ES-I3 (cell line): ENCODE data around the gene SLC38A10.

Experiments
- H3K36me3 ChIP-seq: 2 replicates; pipeline ENCODE4 v1.6.1; 2013; ENCODE audit warnings: mild to moderate bottlenecking, low read length, control low read depth, moderate library complexity; ENCODE audit not compliant: insufficient read depth
- H3K4me1 ChIP-seq: 2 replicates; pipeline ENCODE4 v1.6.1; 2013; ENCODE audit warnings: mild to moderate bottlenecking, control low read depth, low read length; ENCODE audit not compliant: insufficient read depth
- H3K9ac ChIP-seq: 2 replicates; pipeline ENCODE4 v1.6.1; 2013; ENCODE audit warnings: low read depth, mild to moderate bottlenecking, low read length, moderate library complexity
- H3K9me3 ChIP-seq: 2 replicates; pipeline ENCODE4 v1.6.1; 2013; ENCODE audit warnings: mild to moderate bottlenecking, low read length, moderate library complexity; ENCODE audit not compliant: control insufficient read depth, insufficient read depth

Gene SLC38A10

DNA sequence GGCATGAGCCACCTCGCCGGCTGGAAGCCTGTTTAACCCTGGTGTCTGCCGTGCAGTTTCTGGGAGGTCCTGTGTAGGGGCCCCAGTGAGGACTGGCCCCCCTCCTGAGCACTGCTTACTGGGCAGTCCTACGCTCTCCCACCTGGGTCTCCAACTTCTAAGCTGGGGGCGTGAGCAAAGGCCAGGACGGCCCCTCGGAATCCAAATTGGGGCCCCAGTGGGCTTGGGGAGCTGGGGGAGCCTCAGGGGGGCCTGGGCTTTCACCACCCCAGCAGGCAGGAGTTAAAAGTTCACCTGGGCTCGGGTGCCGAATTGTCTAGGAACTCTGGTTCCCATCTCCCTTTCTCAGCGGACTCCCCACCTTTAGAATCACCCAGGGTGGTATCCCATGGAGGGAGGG is 7.2 kb upstream of the SLC38A10 start:
- peaks cover 3% of the 10 kb centered on the region; the same call in 1 of the 2 replicates for H3K4me1 ChIP-seq
- H3K36me3 ChIP-seq = no peaks in the 10 kb centered on the region
- no peak overlapping the region for H3K9ac ChIP-seq
- H3K9me3 ChIP-seq = no peaks in the 10 kb centered on the region

DNA sequence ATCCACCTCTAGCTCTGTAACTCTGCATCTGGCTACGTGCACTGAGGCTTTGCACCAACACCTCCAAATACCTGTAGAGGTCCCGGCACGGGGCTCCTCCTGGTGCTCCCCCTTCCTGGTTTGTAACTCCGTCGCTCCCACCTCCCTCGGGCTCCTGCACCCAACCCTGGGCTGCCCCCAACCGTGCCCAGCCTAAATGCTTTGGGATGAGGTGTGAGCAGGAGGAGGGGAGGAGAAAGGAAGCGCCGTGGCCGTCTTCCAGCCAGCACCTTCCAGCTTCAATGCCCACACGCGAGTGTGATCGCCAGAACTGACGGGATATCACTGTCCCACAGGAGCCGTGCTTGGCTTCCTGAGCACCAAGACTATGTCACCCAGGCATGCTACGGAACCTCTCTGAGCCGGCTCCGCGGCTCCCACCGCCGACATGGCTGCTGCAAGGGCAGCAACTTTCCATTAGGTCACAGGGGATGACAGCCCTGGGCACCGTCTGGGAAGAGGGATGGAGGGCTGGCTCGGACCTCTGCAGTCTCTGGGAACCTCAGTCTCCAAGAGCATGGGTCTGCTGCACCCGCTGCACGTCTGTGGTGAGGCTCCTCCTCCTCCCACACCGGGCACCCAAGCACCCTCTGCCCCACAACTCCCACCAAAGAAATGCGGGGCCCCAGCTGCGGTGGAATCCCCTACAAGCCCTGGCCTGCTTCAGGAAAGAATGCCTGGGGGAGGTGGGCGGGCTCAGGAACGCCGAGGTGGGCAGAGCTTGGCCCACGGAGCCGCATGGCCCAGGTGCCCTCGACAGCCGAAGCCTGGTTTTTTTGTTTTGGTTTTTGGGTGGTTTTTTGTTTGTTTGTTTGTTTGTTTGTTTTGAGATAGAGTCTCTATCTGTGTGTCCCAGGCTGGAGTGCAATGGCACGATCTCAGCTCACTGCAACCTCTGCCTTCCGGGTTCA is 6.4 kb upstream of the SLC38A10 start:
- peaks cover 3% of the 10 kb centered on the region; the same call in 1 of the 2 replicates for H3K4me1 ChIP-seq
- no peak overlapping the region for H3K9ac ChIP-seq
- no peaks in the 10 kb centered on the region for H3K9me3 ChIP-seq
- H3K36me3 ChIP-seq = no peaks in the 10 kb centered on the region

DNA sequence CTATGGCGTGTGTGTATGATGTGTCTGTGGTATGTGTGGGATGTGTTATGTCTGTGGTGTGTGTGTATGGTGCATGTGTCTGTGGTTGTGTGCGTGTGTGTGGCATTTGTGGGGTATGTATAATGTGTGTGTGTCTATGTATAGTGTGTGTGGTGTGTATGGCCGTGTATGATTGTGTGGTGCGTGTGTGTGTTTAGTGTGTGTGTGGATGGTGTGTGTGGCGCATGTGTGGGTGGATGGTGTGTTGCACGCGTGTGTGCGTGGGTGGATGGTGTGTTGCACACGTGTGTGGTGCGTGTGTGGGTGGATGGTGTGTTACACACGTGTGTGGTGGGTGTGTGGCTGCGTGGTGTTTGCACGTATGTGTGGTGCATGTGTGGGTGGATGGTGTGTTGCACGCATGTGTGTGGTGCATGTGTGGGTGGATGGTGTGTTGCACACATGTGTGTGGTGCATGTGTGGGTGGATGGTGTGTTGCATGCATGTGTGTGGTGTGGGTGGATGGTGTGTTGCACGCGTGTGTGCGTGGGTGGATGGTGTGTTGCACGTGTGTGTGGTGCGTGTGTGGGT is 5.6 kb upstream of the SLC38A10 start:
- Histone ChIP-seq H3K9me3 (no peaks in the 10 kb centered on the region), H3K9ac (no peak overlapping the region), H3K4me1 (peaks cover 3% of the 10 kb centered on the region; the same call in 1 of the 2 replicates), H3K36me3 (no peaks in the 10 kb centered on the region)

DNA sequence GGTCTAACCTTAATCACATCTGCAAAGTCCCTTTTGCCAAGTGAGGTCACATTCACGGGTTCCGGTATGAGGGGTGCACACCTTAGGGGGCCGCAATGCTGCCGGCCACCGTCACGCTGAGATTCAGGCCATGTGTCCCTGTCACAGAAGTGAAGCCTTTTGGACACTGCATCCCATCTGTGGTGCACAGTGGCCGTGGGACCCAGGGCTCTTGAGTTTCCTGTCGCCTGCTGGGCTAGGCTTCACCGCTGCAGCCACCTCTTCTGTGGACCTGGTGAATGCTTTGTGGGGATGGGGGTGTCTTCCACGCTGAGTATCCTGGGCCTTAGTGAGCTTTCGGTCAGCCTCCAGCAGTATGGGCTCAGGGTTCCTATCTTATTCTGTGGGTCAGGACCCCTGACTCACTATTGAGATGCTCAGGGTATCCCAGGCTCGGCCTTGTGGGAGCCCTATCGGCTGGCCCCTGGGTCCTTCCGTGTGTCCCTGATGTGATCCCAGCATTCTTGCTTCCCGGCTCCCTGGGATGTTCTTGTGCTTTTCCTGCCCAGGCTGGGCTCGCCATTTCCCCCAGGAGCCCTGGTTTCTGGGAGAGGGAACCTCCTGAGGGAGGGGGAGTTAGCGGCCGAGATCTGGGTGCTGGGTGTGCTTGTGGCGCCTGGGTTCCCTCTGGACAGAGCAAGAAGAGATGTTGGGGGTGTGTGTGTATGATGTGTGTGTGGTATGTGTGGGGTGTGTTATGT is 4.9 kb upstream of the SLC38A10 start:
- H3K36me3 ChIP-seq = no peaks in the 10 kb centered on the region
- H3K9ac ChIP-seq = no peak overlapping the region
- H3K9me3 ChIP-seq = no peaks in the 10 kb centered on the region
- H3K4me1 ChIP-seq = peaks cover 3% of the 10 kb centered on the region; the same call in 1 of the 2 replicates

DNA sequence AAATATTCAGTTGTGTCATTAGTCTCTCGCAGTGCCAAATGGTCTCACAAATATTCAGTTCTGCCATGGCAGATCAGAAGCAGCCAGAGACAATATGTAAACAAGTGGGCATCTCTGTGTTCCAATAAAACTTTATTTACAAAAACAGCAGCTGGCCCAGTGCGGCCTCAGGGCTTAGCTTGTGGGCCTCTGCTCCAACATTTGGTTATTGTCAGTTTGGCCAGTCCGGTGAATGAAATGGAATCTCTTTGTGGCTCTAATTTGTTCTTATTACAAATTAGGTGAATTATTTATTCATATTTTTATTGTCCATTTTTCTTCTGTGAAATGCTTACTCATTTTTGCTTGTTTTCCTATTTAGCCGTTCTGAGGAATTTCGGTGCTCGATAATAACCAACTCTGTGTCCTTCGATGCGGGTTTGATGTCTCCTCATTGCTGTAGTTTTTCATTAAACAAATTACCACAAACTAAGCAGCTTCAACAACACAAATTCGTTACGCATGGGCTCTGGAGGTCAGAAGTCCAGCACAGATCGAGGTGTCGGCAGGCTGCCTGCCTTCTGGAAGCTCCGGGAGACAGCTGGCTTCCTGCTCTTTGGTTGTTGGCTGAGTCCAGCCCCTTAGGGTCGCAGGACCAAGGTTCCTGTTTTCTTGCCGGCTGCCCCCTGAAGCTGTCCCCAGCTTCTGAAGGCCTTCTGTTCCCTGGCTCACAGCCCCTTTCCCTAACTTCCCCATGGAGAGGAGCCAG is 4.1 kb upstream of the SLC38A10 start:
- Histone ChIP-seq H3K4me1 (peaks cover 3% of the 10 kb centered on the region; the same call in 1 of the 2 replicates), H3K36me3 (no peaks in the 10 kb centered on the region), H3K9me3 (no peaks in the 10 kb centered on the region), H3K9ac (no peak overlapping the region)

DNA sequence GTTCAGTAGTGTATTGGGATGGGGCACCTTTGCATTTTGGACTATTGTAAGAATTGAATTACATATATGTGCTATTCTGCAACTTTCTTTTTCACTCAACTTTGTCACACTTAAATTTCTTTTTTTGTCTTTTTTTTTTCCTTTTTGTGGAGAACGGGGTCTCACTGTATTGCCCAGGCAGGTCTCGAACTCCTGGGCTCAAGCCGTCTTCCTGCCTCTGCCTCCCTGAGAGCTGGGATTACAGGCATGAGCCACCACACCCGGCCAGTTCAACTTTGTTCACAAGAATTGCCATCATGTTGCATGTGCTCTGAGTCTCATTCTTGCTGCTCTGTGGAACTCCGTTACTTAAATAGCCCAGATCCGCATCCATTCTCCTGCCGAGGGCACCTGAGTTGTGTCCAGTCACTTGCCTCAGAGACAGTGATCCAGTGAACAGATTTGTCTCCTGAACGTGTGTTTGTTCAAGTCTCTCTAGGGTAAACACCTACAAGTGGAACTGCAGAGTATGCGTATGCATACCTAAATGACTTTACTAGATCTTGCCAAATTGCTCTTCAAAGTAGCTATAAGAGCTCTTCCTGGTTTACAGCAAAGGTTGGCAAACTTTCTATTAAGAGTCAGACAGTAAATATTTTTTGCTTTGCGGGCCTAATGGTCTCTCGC is 3.4 kb upstream of the SLC38A10 start:
- H3K36me3 ChIP-seq = no peaks in the 10 kb centered on the region
- H3K9me3 ChIP-seq = no peaks in the 10 kb centered on the region
- peaks cover 3% of the 10 kb centered on the region; the same call in 1 of the 2 replicates for H3K4me1 ChIP-seq
- no peak overlapping the region for H3K9ac ChIP-seq

DNA sequence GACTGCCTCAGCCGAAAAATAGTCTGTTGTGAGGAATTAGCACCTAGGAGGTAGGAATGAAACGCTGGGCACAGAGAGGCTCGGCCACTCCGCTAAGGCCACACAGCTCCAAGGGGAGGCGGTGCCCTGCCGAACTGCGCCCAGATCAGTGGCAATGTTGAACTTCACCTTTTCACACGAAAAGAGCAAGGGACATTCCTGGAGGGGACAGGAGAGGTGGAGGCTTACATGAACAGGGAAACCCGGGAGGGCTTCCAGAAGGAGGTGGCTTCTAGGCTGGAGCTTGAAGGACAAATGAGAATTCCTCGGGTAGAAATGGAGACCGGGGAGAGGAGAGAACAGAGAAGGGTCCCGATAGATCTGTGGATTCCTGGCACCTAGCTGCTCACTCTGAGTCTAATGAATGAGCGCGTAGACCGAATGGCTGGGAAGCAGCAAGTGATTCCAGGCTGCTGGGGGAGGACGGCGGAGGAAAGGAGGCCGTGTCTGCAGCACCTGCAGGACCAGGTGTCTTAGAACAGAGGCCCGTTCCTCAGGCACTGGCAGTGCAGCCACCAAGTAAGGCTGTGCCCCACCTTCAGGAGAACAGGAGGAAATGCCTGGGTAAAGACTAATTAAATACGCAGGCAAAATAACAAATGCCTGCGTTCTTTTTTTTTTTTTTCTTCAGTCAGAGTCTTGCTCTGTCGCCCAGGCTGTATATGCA is 722 bp upstream of the SLC38A10 start:
- Histone ChIP-seq H3K36me3 (no peaks in the 10 kb centered on the region), H3K9me3 (no peaks in the 10 kb centered on the region), H3K9ac (peak overlapping the region; percentile 99), H3K4me1 (no peaks in the 10 kb centered on the region)

DNA sequence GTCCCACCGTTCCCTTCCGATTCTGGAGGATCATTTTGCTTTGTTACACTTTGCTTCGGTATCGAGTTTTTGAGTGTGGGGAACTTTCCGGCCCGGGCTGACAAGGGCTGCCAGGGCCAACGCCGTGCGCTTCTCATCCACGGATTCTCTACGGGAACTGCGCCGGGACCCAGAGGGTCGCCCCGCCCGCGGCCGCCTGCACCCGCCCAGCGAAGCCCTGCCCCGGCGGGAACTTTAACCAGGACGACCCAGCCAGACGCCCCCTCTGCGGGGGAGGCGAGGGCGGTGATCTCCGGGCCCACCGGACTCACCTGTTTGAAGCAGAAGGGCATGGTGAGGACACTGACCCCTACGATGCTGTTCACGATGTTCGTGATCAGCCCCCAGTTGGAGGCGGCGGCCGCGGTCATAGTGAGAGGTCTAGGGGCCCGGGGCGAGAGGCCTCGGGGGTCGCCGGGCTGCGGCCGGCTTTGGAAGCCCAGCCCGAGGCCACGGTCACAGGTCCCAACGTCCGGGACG is 536 bp downstream of the SLC38A10 start:
- no peaks in the 10 kb centered on the region for H3K4me1 ChIP-seq
- H3K9ac ChIP-seq = peak overlapping the region; percentile 99
- no peaks in the 10 kb centered on the region for H3K9me3 ChIP-seq
- no peaks in the 10 kb centered on the region for H3K36me3 ChIP-seq

DNA sequence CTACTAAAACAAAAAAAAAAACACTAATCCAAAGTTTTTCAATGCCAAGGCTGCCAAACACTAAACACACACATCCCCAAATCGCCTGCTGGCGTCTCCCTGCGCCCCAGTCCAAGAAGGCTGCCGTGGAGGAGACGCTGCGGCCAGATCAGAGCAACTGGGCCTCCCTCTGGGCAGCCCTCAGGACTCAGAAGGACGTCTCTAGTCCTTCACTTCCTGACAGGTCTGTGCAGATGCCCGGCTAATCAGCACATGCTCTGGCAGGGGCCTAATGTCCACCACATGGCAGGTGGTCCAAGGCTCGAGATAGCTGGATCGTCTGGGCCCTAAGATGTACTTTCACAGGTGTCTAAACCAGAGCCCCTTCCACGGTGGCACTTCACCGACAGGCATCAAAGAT is 2.7 kb downstream of the SLC38A10 start:
- H3K9ac ChIP-seq = no peak overlapping the region
- peaks cover 3% of the 10 kb centered on the region; the same call in 1 of the 2 replicates for H3K36me3 ChIP-seq
- no peaks in the 10 kb centered on the region for H3K9me3 ChIP-seq
- no peaks in the 10 kb centered on the region for H3K4me1 ChIP-seq

DNA sequence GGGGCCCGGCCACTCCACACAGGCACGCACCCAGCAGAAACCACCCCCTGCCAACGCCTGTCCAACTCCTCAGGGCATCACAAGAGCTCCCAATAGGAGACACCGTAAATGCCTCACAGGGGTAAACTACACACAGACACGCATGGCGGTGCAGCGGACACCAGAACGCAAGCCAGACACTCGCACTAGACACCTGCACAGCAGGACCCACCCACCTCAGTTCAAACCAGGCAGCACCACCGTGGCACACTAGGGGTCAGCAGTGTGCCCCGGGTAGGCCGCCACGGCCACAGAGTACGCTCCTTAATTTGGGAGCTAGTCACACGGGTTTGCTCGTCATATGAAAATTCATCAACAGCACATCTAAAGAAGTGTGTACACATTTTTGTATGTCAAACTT is 3.4 kb downstream of the SLC38A10 start:
- Histone ChIP-seq H3K36me3 (peaks cover 3% of the 10 kb centered on the region), H3K9me3 (no peaks in the 10 kb centered on the region), H3K4me1 (no peaks in the 10 kb centered on the region), H3K9ac (no peak overlapping the region)

DNA sequence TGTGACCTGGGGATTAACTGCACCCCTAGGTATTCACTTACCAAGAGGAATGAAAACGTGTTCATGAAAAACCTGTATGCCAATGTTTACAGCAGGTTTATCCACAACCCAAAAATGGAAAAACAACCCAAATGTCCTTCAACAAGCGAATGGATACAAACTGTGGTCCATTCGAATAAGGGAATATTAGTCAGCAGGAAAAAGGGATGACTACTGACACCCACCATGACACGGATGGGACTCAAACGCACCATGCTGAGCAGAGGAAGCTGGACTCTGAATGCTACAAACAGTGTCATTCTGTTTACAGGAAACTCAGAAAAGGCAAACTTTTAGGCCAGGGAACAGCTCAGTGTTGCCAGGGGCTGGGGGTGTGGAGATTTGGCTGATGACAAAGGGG is 4.9 kb downstream of the SLC38A10 start:
- H3K9me3 ChIP-seq = no peaks in the 10 kb centered on the region
- H3K9ac ChIP-seq = no peak overlapping the region
- H3K4me1 ChIP-seq = no peaks in the 10 kb centered on the region
- H3K36me3 ChIP-seq = peaks cover 3% of the 10 kb centered on the region

DNA sequence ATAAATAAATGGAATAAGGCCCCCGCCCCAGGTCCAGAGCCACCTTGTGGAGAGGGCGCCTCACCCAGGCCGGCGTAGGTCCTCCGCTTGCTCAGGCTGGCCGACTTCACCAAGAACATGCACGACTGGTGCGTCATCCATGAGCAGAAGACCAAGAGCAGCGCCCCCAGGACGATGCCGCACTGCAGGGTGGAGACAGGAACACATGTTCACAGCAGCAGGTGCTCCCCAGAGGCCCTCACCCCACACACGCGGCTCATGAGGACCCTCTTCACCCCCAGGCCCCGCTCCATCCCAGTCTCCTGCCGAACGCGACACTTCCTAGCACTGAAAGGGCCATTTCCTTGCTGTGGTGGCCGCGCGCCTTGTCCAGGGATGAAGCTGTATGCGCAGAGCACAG is 5.5 kb downstream of the SLC38A10 start:
- Histone ChIP-seq H3K9me3 (no peaks in the 10 kb centered on the region), H3K9ac (no peak overlapping the region), H3K4me1 (no peaks in the 10 kb centered on the region), H3K36me3 (peaks cover 3% of the 10 kb centered on the region)

DNA sequence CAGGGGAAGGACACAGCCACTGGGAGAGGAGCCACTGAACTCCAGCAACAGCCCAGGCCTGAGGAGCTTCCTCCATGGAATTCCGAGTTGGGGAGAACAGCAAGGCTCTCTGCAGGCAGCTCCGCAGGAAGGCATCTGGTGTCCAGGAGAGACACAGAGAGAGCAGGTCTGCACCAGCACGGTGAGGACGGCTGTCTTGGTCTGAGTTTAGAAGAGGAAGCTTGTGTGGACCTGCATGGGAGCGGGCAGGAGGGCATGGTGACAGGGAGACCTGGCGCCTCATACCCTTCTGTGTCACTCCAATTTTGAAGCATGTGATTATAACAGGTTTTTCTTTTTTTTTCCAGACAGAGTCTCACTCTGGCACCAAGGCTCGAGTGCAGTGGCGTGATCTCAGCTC is 6.4 kb downstream of the SLC38A10 start:
- no peaks in the 10 kb centered on the region for H3K9me3 ChIP-seq
- no peaks in the 10 kb centered on the region for H3K4me1 ChIP-seq
- peaks cover 3% of the 10 kb centered on the region for H3K36me3 ChIP-seq
- no peak overlapping the region for H3K9ac ChIP-seq
